Measurements from ENCODE around the gene MGMT. TPM values are rescaled to one million over a fixed set of nuclear protein-coding genes. Genes with fewer than 3 reads are reported as not detected.

Gene MGMT
- total RNA-seq, 1 experiment from 2014 or later: 11.5 TPM

DNA sequence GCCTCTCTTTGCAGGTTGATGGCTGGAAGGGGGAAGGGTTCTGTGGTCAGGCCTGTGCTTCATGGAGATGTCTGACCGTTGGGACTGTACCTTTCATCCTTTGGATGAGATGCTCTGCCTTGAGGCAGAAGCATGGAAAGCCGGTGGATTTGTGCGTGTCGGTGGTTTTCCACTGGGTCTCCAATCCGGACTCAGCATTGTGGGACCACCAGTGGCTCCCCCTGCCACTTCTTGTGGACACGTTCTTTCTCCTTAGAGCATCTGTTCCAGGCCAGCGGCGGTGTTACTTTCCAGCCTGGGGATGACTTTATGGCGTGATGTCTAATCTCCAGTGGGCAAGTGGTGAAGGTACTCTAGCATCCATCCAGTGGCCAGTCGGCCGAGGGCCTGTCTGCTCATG, 178.4 kb downstream of the MGMT start:
- DNase-seq (ENCODE audit: extremely low read depth, low read depth): no peak

DNA sequence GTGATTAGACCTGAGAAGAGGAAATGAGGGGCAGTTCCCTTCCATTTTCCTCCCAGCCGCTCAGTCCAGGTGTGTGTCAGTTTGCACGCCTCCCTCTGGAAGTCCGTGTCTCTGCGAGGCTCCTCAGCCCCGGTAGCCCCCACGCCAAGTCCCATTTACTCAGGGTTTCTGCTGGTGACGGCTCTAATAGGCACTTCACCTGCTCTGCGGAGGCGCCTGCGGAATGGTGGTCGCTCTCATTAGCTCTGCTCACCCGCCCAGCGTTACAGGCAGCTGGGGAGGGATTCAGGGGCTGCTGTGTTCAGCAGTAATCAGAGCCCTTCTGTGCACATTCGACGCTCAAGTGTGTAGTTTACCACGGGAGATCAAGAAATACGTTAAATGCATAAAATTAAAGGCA, 179.9 kb downstream of the MGMT start:
- no peak for DNase-seq (ENCODE audit: extremely low read depth, low read depth)

DNA sequence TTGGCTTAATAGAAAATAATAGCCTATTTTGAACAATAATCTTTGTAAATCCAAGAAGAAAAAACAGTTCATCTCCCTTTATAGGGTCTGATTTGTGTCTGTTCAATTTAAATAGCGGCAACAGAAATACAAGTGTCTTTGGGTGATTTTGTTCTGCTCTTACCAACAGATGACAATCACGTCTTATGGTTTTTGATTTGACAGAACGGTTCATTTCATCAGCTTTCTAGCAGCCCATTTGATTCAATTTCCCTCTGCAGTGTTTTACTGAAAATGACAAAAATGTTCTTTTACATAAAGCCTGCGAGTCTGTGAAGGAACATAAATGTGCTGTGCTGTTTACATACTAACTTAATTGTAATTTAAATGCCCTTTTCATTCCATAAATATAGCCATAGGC, 180.5 kb downstream of the MGMT start:
- no peak for DNase-seq (ENCODE audit: extremely low read depth, low read depth)

DNA sequence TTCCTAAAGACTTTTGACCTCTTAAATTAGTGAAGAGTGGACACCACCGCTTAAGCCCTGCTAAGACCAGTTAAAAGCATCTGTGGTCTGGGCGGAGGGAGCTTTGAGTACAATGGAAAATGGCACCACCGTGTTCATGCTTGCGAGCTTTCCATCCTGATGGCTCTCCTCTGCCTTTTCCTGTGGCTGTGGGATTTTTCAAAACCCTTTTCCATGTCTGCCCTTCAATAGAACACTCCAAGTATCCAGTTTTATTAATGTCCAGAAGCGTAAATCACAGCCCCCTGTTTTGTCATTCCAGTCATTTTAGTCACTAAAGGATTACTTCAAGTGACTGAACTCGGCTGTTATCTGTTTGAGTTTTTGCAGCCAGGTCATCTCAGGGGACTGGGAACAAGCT, 181.8 kb downstream of the MGMT start:
- no peak for DNase-seq (ENCODE audit: extremely low read depth, low read depth)

DNA sequence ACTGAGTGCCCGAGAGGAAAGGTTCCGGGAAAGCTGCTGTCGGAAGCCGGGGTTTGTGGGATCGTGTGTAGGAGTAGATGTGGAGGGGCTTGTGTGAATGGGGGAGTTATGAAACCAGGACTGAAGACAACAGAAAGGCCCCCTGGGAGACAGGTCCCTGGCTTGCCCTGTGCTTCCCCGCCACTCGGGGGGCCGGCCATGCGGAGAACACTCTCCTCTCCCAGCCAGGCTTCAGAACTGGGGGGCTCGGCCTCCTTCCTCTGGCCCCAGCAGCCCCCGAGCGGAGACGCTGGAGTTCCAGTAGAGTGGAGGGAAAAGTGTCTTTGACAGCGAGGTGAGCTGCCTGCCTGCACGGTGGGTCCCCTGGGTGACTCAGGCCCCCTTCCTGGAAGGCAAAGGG, 185.0 kb downstream of the MGMT start:
- no peak for DNase-seq (ENCODE audit: extremely low read depth, low read depth)

DNA sequence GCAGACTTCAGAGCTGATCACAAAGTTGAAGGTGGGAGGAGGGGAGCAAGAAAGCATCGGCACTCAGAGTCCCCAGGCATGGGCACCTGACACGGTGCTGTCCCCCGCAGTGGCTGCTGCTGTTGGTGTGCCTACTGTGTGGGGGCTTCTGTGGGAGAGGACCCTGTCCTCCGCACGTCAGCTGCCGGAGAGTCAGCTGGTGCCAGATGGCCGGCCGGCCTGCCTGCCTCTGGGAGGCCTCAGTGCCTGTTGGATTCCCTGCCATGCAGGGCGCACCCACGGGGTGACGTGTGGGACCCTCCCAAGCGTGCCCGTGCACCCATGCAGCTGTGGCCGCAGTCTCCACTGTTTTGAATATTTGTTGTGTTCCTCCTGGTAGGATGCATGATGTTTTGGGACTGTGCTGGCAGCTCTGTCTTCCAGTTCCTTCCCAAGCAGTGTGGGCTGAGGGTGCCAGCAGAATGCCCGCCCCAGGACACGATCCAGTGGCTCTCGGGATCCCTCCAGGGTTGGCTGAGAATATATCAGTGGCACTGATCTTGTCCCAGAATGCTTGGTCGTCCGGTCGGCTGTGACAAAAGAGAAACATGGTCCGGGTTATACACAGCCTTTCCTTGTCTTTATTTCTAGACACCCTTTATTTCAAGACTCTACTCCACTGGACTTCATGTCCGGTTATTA, 185.6 kb downstream of the MGMT start:
- DNase-seq (ENCODE audit: extremely low read depth, low read depth): no peak

DNA sequence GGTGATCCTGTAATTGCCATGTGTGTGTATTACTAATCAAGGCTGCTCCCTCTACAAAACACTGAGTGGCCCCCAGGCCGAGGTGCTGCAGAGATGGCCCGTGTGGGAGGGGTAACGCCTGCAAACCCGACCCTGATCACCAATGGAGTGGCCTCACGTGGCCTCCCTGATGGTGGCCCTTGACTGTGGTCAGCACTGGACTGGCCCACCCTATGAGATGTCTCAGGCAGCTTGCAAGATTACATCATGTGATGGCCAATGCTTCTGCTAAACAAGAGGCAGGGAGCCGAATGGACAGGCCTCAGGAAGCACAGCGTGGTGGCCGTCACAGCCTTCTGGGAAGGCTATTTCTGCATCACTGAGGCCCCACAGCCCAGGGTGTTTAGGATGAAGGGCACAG, 186.4 kb downstream of the MGMT start:
- DNase-seq (ENCODE audit: extremely low read depth, low read depth): no peak

DNA sequence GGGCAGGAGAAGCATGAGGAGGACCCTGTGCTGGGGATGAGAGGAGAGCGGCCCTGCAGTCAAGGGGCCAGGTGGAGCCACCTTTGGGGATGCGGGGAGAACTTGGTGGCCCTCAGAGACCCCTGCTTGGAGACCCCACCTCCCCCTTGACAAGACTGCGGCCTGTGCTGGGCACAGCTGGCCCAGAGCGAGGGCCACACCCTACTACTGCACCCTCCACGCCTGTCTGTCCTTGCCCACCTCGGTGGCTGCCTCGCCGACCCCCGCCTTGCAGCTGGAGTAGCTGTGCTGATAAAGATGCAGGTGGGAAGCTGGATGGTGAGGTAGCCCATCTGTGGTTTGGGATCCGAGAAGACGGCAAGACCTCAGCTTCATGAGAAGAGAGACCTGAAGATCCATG, 186.8 kb downstream of the MGMT start:
- no peak for DNase-seq (ENCODE audit: extremely low read depth, low read depth)

DNA sequence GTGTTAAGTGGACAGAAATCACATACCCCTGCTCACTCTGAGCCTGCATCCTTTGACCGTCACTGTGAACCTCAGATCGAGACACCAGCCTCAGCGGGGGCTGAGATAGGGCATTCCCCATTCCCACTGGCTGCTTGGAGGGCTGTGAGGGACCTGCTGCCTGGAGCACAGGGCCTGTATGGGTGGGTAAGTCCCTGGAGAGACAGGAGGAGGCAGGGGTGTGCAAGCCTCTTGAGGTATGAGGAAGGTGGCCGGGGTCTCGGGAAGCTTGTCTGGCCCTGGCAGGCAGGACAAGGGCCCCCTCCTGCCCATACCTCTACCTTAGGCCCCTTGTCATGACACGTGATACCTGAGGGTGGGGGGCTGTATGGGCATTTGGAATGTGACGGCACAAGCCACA, 187.4 kb downstream of the MGMT start:
- no peak for DNase-seq (ENCODE audit: extremely low read depth, low read depth)

DNA sequence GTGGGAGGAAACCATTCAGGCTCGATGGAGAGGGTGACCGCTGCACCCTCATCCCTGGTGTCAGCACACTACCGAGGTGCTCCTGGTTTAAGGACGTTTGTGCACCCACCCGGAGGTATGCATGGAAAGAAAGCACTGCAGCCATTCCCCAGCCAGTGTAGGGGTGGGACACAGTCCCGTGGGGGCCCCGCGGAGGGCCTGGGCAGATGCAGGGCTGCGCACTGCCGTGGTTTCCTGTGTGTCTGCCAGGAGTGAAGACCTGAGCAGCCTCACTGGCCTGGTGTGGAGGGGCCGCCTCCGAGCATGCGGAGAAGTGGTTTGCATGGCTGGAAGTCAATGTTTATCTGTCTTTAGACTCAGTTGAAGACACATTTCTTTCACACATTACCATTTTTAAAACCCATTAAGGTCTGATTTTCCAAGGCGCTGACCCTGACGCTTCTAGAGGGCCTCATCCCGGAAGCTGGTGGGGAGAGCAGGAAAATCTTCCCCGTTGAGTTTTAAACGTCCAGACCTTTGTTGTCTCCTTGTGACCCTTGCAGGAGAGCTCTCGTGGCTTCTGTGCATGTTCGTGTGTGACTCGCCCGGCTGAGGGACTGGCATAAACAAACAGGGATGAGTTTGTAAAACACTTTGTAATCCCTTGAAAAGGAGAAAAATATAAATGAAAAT, 188.1 kb downstream of the MGMT start:
- DNase-seq (ENCODE audit: extremely low read depth, low read depth): no peak

DNA sequence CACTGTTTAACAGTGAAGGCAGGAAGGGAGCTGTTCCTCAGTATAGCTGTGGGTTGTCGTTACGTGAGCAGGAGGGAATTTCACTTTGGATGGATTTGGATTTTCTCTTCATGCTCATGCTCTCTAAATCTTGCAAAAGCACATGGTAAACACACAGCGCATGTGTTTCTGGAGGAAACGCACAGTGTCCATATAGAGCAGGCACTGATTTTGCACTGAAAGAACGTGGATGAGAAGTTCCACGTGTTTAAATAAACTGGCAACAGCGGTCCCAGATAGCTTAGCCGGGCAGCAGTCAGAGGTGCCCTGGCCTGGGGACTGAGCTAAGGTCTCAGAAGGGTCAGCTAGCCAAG, 188.6 kb downstream of the MGMT start:
- no peak for DNase-seq (ENCODE audit: extremely low read depth, low read depth)

DNA sequence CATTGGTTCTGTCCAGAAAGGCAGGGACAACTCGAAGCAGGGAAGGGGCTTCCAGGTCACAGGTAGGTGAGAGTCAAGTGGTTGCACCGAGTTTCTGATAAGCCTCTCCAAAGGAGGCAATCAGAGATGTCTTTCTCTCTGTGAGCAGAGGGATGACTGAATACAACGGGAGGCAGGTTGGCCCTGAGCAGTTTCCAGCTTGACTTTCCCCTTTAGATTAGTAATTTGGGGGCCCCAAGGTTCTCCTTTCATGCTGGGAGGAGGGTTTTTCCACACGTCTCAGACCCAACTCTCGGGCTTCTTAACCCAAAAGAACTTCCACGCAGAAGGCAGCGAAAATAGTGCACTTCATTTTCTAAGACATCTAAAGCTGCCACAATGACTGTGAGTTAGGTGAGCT, 189.6 kb downstream of the MGMT start:
- no peak for DNase-seq (ENCODE audit: extremely low read depth, low read depth)

DNA sequence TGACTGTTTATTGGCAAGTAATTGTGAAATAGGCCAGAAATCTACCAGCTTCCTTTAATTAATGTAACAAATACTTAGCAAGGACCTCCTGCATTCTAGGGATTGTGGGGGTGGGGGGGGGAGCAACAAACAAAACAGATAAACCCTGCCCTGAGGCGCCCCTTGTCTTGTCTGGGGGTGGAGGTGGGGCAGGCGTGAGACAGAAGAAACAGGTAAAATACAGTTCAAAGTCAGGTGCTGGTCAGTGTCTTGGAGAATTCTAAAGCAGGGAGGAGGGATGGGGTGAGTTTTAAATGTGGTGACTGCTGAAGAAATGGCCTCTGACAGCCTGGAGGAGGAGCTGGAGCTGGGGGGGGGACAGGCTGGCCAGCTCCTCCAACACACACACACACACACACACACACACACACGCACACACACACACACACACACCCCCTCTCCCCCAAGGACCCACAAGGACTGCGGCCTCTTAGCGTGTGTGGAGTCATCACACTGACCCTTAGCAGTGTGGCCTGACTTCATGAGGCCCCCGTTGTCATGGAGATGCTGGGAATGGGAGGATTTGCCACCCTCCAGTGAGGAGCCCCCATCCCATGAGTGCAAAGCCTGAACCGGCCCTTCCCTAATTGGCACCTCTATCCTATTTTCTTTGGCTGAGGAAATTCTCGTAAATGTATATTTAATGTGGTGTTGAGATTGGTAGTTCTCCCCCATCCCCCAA, 190.4 kb downstream of the MGMT start:
- DNase-seq (ENCODE audit: extremely low read depth, low read depth): no peak

DNA sequence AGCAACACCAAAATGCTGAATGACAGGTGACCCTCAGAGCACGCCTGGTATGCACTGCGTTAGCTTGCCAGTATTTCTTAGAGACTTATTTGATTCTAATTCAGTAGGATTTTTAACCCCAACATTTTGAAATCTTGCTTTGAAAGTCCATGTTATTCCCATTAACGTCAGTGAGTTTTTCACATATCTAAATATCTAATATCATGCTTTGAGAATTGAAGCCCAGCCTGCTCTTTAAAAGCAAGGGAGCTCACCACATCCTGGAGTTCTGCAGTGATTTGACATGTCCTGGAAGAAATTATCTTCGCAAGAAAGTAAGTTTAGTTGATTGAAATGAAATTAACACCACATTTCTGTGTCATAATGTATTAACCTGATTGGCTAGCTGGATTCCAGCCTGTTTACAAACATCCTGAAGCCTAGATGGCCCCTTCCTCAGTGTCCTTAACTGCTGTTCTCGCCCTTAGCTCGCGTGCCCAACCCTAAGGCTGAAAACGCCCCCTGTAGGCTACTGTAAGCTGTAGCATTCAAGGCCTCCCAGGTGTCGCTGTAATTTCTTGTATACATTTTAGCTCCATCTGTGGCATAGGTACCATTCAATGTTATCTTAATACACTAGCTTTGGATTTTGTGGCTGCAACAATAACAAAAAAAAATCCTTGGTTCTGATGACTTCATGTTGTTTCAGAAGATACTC, 191.5 kb downstream of the MGMT start:
- DNase-seq (ENCODE audit: extremely low read depth, low read depth): no peak

DNA sequence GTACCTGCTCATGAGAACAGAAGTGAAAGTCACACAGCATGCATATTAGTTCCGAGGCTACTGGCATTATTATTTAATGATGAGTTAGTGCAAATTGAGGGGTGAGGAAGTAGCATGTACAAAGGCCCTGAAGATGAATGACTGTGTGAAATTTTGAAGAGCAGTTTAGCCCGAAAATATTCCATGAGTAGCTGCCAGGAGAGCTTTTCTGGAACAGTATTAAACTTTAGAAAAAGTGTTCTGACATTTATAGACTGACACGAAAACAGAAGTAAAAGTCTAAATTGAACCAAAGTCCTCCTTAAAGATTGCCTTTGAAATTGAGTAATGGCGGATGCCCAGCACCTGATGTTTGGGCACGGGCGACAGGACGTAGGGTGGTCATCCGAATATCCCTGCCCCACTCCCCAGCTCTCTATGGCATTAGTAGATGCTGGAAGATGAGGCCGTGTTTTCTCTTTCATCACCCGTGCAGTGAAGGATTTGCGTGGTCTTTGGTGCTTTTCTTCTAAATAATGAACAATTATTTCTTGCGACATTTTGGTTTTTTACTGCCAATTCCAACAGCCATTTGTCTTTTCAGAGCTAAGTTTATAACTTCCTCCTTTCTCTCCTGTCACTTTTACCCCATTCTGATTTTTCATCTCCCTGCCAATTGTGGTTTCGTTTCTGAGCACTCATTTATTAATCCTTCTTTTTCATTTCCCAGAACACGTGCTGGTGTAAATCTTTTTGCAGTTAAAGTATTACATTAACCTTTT, 192.6 kb downstream of the MGMT start:
- no peak for DNase-seq (ENCODE audit: extremely low read depth, low read depth)

DNA sequence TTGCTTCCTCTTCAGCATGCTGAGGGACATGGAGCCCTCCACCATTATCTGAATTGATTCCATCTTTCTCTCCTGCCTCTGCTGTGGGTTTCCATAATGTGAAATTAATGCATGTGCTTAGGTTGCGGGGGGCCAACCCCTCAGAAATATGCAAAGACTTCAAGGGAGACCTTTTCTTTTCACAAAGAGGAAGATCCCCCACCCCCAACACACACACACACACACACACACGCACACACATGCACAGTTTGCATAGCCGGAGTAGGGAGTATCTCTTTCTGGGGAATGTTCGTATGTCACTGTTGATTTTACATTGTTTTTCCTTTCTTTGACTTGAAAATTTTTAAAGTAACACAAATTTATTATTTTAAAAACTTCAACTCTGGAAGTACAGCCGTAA, 193.5 kb downstream of the MGMT start:
- no peak for DNase-seq (ENCODE audit: extremely low read depth, low read depth)

DNA sequence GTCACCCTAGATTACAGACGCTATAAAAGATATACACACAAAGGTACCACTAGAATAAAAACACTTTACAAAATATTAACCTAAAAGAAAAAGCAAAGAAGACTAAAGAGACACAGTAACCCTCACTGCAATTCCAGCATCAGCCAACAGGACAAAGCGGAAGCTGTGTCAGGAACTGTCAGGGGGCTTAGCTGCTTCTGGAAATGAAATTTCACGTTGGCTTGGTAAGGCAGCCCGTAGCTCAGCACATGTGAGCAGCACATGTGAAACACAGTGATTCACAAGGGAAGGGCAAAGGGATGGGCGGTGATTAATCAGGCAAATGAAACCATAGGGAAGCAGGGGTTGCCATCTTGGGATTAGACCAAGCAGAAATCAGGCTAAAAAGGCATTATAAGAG, 195.4 kb downstream of the MGMT start:
- DNase-seq (ENCODE audit: extremely low read depth, low read depth): no peak

DNA sequence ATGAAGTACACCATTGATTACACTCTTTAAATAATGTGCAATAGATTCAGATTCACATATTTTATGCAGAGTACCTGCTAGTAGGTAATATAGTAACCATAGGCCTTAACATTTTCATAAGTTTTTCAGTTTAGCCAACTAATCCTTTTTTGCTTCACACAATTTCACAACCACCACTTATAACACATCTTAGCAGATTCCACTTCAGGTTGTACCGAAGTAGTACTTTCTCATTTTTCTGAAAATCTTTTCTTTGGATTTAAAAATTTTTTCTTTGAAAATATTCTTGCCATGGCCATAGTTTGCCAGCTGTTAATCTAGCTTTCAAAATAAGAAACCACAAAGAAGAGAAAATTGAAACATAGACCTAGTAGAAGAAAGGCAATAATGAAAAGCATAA, 203.1 kb downstream of the MGMT start:
- no peak for DNase-seq (ENCODE audit: extremely low read depth, low read depth)

DNA sequence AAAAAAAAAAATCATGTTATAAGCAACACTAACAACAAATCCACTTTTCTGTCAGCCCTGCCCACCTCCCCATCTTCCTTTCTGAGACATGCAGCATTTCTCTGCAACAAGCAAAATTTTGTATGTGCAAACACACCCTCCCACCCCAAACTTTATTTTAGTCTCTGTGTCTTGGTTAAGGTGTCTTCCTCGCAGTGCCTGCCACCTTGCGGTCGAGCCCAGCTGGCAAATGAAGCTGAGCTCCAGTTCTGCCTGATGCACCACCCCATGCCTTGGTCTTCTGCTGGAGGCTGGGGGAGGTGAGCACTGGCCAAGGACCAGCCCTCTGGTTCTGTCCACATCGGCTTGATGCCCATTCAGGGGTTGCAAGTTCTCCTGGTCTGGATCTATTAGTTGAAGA, 206.3 kb downstream of the MGMT start:
- DNase-seq (ENCODE audit: extremely low read depth, low read depth): no peak

DNA sequence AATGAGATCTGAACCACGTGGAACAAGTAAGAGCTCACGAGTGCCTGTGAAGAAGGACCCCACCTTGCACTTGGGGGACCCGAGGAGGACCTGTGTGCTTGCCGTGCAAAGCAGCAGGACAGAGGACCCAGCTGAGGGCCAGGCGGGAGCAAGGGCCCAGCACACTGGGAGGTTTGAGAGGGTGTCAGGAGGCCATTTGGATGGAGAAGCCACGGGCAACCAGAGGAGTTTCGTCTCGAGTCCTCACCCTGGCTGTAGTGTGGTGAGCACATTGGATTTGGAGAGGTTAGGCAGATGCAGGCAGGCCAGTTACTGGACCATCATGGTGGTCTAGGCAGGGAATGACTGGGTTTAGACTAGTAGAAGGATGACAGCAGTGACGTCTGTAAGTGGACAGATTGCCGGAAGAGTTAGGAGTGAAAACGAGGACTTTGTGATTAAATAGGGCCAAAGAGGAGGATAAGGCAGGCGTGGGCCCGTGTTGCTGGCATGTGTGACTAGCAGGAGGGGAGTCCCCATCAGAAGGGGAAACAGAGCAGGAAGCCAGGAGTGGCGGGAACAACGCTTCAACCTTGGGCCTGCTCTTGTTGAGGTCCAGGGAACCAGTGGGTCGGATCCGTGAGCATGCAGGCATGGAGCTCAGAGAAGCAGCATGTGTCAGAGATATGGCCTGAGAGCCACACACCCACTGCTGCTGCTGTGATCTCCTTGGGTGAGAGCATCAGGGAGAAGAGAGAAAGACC, 208.2 kb downstream of the MGMT start:
- DNase-seq (ENCODE audit: extremely low read depth, low read depth): no peak

Data from NCI-H460 (cell line).